WERI-Rb-1 (cell line): Measurements from ENCODE around the gene BMP6.

Source experiments
- DNase-seq: peaks from one replicate; pipeline ENCODE4 v3.0.0-alpha.2; 2020
- H3K27ac ChIP-seq: fragments of 250-450 bp; sonication (Bioruptor Pico); 2 replicates; pipeline ENCODE4 v1.5.1; 2020; ENCODE audit warnings: mild to moderate bottlenecking, moderate library complexity
- H3K27me3 ChIP-seq: fragments of 250-450 bp; sonication (Bioruptor Pico); 2 replicates; pipeline ENCODE4 v1.5.1; 2021; ENCODE audit warnings: mild to moderate bottlenecking, low read depth, moderate library complexity; ENCODE audit not compliant: insufficient read depth, severe bottlenecking
- H3K36me3 ChIP-seq: fragments of 250-450 bp; sonication (Bioruptor Pico); 2 replicates; pipeline ENCODE4 v1.5.1; 2020; ENCODE audit warnings: mild to moderate bottlenecking, moderate library complexity
- H3K4me3 ChIP-seq: 2 replicates; pipeline ENCODE4 v1.5.1; 2011; ENCODE audit warnings: low read depth, mild to moderate bottlenecking, control low read depth, low read length
- H3K9me3 ChIP-seq: fragments of 250-450 bp; sonication (Bioruptor Pico); 2 replicates; pipeline ENCODE4 v1.5.1; 2021; ENCODE audit warnings: mild to moderate bottlenecking, moderate library complexity; ENCODE audit not compliant: severe bottlenecking
- CTCF ChIP-seq: IDR thresholded peaks from 2 replicates; pipeline ENCODE4 v1.5.1; 2011; ENCODE audit warnings: low read depth, mild to moderate bottlenecking, control low read depth, inconsistent platforms, low read length

BMP6 gene

DNA sequence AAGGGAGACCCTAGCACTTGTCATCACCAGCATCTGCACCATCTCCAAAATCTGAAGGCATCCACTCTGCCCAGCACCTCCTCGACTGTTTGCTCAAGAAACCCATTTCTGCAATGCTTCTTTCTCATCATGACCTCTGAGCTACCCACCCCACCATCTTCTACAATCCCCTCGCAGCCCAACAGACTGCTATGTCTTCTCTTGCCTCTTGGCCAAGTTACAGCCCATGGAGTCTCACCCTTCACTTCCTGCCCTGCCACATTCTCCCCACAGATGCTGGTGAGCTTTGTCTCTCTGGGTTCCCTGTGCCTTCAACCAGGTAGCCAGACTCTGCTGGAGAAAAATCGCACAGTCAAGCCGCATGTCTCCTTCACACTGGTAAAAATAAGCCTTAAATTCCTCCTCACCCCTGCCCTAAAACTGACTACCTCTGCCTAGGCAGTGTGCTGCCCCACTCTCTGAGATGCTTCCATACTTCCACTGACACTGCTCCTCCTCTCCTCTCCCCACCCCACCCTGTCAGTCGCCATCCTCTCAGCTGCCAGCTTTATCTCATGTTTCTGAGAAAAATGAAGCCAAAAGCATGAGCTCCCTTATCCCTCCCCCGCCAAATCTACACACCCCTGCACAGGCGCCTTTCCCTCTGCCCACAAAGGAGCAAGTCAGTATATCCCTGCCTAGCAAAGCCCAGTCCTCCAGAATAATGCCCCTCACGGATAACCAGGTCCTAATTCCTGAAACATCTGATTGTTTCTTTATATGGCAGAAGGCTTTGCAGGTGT, 187.0 kb downstream of the BMP6 start:
- Histone ChIP-seq H3K27ac (no peak overlapping the region), H3K36me3 (peaks cover under 1% of the 10 kb centered on the region; the same call in 1 of the 2 replicates), H3K27me3 (no peaks in the 10 kb centered on the region), H3K9me3 (peaks cover 2% of the 10 kb centered on the region), H3K4me3 (no peak overlapping the region)
- no peak for DNase-seq
- TF ChIP-seq CTCF = no peak

DNA sequence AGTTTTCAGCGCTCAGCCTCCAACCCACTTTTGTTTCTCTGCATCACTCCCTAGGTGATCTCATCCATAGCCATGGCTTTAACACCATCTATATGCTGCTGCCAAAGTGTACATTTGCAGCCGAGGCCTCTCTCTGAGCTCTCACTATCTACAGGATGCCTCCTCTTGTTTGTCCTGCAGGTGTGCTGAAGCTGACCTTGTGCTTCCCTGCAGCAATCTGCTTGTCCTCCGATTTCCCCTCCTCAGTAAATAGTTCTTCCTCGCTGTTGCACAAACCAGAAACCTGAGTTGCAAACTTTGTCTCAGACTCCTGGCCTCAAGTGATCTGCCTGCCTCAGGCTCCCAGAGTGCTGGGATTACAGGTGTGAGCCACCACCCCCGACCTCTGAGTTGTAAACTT, 188.4 kb downstream of the BMP6 start:
- DNase-seq = no peak
- no peaks in the 10 kb centered on the region for H3K27me3 ChIP-seq
- no peak for TF ChIP-seq CTCF
- no peak overlapping the region for H3K4me3 ChIP-seq
- H3K27ac ChIP-seq = no peak overlapping the region
- H3K36me3 ChIP-seq = no peaks in the 10 kb centered on the region; the same call in 1 of the 2 replicates
- H3K9me3 ChIP-seq = peaks cover 2% of the 10 kb centered on the region

DNA sequence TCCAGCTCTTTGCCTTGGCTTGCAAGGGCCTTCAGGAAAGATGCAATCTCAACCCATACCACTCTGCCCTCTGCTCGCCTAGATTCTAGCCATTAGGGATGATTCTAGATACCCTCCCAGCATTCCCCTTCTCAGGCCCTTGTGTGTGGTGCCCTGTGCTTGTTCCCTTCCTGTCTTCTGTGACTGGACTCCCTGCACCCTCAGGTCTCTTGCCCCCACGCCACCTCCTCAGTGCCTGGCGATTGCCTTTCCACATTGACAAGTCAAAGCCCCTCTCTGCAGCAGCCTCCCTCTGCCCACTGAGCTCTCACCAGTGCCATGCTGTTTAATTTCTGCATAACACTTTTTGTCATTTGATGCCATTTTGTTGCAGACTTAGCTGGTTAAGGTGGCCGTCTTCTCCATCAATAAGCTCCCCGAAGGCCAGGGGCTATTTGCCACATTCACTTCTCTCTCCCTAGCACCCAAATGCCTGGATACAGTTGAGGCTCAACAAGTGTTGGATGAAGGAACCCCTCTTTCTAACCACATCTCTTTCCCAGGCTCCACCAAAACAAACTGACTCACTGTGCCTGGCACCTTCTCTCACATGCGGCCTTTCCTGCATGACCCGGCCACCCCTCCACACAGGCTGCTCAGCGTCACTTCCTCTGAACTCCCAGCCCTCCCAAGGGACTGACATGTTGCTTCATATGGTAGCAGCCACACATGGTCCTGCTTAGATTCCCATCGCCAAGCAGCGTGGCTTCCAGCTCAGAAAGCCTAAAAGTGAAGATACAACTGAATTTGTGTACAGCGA, 189.3 kb downstream of the BMP6 start:
- no peak for TF ChIP-seq CTCF
- Histone ChIP-seq H3K9me3 (no peaks in the 10 kb centered on the region), H3K27ac (no peak overlapping the region), H3K4me3 (no peak overlapping the region), H3K36me3 (no peaks in the 10 kb centered on the region), H3K27me3 (no peaks in the 10 kb centered on the region)
- no peak for DNase-seq

DNA sequence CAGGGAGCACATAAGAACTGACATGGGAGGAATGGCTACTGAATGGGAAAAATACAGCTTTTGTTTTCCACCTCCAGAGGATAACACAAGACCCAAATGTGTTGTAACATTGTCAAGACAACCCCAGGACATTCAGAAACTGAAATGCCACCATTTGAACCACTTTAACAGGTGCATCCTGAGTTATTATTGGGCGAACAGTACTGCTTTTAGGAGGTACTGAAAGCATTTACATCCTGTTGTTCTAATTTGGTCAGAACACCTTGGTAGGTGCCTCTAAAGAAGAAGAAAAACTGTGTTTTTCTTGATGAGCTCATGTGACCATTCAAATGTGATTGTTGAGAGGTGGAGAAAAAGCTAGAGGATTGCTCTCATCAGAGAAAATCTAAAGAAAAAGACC, 191.1 kb downstream of the BMP6 start:
- Histone ChIP-seq H3K4me3 (no peak overlapping the region), H3K36me3 (no peaks in the 10 kb centered on the region), H3K27me3 (no peaks in the 10 kb centered on the region), H3K27ac (no peak overlapping the region), H3K9me3 (no peaks in the 10 kb centered on the region)
- DNase-seq = no peak
- no peak for TF ChIP-seq CTCF

- no peaks in the 10 kb centered on the region for H3K9me3 ChIP-seq
- TF ChIP-seq CTCF = no peak
Observed at GRCh38 chr6:7917729-7918128, 191.8 kb downstream of the BMP6 start.

More at GRCh38 chr6:7917729-7918128, 191.8 kb downstream of the BMP6 start:
- Histone ChIP-seq H3K27ac (no peak overlapping the region), H3K4me3 (no peak overlapping the region), H3K27me3 (no peaks in the 10 kb centered on the region), H3K36me3 (no peaks in the 10 kb centered on the region)
- DNase-seq = no peak
